Embryonic facial prominence (tissue), 1 donor: Measurements from ENCODE around the gene PAQR4.
A peak's percentile ranks its signal among the peaks of the same experiment; 100 is the strongest.
"Not testable (repeated sequence)": the region's sequence is repeated elsewhere in the genome, so short reads cannot be mapped to it uniquely, and the experiment has no call there.

Source experiments
- DNase-seq: peaks from one replicate; pipeline ENCODE4 v3.0.0-alpha.2; 2016; ENCODE audit errors: extremely low spot score

PAQR4 gene

GRCh38 chr16:2968738-2969544, at the start of gene PAQR4:
Gene PAQR4 (plus strand): TSS chr16:2969348. CDS start chr16:2969675, 327 bp downstream.
- DNase-seq, result peak; percentile 39

GRCh38 chr16:2919511-2920255, 49.5 kb upstream of the PAQR4 start:
- peak; percentile 60 for DNase-seq

GRCh38 chr16:2923481-2923880, 45.7 kb upstream of the PAQR4 start:
- DNase-seq, result no peak

GRCh38 chr16:2924901-2925755, 44.0 kb upstream of the PAQR4 start:
- no peak for DNase-seq

GRCh38 chr16:2925951-2926649, 43.0 kb upstream of the PAQR4 start:
- no peak for DNase-seq

GRCh38 chr16:2926650-2926999, 42.5 kb upstream of the PAQR4 start:
- no peak for DNase-seq

- DNase-seq, result peak; percentile 61
Observed at GRCh38 chr16:2927010-2927646, 42.0 kb upstream of the PAQR4 start.

- not testable (repeated sequence) for DNase-seq
Observed at GRCh38 chr16:2928151-2928550, 41.0 kb upstream of the PAQR4 start.

GRCh38 chr16:2928796-2929195, 40.4 kb upstream of the PAQR4 start:
- no peak for DNase-seq

- no peak for DNase-seq
Observed at GRCh38 chr16:2929693-2930092, 39.5 kb upstream of the PAQR4 start.

GRCh38 chr16:2930236-2930635, 38.9 kb upstream of the PAQR4 start:
- DNase-seq, result no peak

- not testable (repeated sequence) for DNase-seq
Observed at GRCh38 chr16:2931231-2931914, 37.8 kb upstream of the PAQR4 start.

GRCh38 chr16:2933136-2933535, 36.0 kb upstream of the PAQR4 start:
- no peak for DNase-seq

- no peak for DNase-seq
Observed at GRCh38 chr16:2933701-2934100, 35.4 kb upstream of the PAQR4 start.

GRCh38 chr16:2934450-2934849, 34.7 kb upstream of the PAQR4 start:
- no peak for DNase-seq

GRCh38 chr16:2936436-2937011, 32.6 kb upstream of the PAQR4 start:
- no peak for DNase-seq

GRCh38 chr16:2937170-2937569, 32.0 kb upstream of the PAQR4 start:
- DNase-seq, result no peak

GRCh38 chr16:2938206-2938605, 30.9 kb upstream of the PAQR4 start:
- no peak for DNase-seq

GRCh38 chr16:2939968-2940367, 29.2 kb upstream of the PAQR4 start:
- no peak for DNase-seq

GRCh38 chr16:2942045-2942444, 27.1 kb upstream of the PAQR4 start:
- no peak for DNase-seq
